ENCODE measurements around the gene SLC16A8. TPM values are rescaled to one million over a fixed set of nuclear protein-coding genes. Genes with fewer than 3 reads are reported as not detected.

SLC16A8 gene
- total RNA-seq, 1 donor = not detected

DNA sequence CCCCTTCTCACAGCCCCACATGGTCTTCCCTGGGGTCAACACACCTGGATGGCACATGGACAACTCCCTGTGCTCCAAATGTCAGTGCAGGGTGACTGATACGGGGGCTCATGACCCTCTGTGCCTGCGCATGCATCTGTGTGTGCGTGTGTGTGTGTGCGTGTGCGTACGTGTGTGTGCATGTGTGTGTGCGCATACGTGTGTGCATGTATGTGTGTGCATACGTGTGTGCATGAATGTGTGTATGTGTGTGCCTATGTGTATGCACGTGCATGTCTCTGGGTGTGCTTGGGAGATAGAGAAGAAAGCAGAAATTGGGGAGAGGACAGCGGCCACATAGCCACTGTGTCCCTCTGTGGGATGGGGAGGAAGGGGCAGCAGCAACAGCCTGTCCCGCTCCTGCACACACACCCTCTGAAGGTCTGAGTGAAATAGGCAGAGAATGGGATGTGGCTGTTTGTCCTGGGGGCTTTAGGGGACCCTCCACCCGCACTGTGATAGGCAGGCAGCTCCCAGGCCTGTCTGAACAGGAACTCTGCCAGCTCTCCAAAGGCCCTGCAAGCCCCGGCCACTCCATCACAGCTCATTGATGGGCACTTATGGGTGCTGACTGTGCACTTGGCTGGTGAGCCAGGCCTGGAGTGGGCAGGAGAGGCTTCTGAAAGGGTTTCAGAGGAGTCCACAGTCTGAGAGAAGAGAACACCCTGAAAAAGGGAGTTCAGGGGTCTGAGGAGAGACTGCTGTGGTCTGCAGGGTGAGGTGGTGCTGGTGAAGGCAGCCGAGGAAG is 55.4 kb downstream of the SLC16A8 start:
- peak; percentile 34 for DNase-seq (ENCODE audit: insufficient read length, low spot score, missing footprints)
- no peaks in the 10 kb centered on the region for H3K79me2 ChIP-seq (ENCODE audit: insufficient read depth, low read length)
- no peaks in the 10 kb centered on the region for H3K9me3 ChIP-seq (ENCODE audit: low read depth, low read length)
- no peaks in the 10 kb centered on the region for H4K20me1 ChIP-seq (ENCODE audit: insufficient read depth, low read length)
- no peak overlapping the region for H2AFZ ChIP-seq (ENCODE audit: low read length)
- H3K4me2 ChIP-seq (ENCODE audit: insufficient read depth, low read length) = no peak overlapping the region
- peaks cover 17% of the 10 kb centered on the region for H3K4me1 ChIP-seq (ENCODE audit: insufficient read depth, low read length)
- no peak overlapping the region for H3K4me3 ChIP-seq (ENCODE audit: insufficient read depth, low read length)
- TF ChIP-seq, protein P1, sequence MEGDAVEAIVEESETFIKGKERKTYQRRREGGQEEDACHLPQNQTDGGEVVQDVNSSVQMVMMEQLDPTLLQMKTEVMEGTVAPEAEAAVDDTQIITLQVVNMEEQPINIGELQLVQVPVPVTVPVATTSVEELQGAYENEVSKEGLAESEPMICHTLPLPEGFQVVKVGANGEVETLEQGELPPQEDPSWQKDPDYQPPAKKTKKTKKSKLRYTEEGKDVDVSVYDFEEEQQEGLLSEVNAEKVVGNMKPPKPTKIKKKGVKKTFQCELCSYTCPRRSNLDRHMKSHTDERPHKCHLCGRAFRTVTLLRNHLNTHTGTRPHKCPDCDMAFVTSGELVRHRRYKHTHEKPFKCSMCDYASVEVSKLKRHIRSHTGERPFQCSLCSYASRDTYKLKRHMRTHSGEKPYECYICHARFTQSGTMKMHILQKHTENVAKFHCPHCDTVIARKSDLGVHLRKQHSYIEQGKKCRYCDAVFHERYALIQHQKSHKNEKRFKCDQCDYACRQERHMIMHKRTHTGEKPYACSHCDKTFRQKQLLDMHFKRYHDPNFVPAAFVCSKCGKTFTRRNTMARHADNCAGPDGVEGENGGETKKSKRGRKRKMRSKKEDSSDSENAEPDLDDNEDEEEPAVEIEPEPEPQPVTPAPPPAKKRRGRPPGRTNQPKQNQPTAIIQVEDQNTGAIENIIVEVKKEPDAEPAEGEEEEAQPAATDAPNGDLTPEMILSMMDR (IDR thresholded peaks at IDR 0.05; ENCODE audit: extremely low read depth, low read depth, low read length) = no peak
- H3K27me3 ChIP-seq (ENCODE audit: insufficient read depth, low read length) = no peaks in the 10 kb centered on the region
- no peak overlapping the region for H3K27ac ChIP-seq (ENCODE audit: low read depth, low read length)
- H3K36me3 ChIP-seq (ENCODE audit: insufficient read depth, low read length) = no peaks in the 10 kb centered on the region

Other genes with a start within 250 kb of the SLC16A8 start
- gene ANKRD54, start 239.8 kb downstream of the SLC16A8 start, total RNA-seq = 20.6 and 23.9 TPM in 2 replicates
- gene EIF3L, start 234.8 kb downstream of the SLC16A8 start, total RNA-seq = 280 and 330 TPM in 2 replicates
- gene MICALL1, start 177.9 kb downstream of the SLC16A8 start, total RNA-seq = 29.5 and 36.9 TPM in 2 replicates
- gene C22orf23, start 130.6 kb downstream of the SLC16A8 start, total RNA-seq = 0.29 and 0.72 TPM in 2 replicates
- 14.8 and 18.6 TPM in 2 replicates for gene POLR2F, start 130.5 kb downstream of the SLC16A8 start, total RNA-seq
- not detected in 2 replicates for gene SOX10, start 99.6 kb downstream of the SLC16A8 start, total RNA-seq
- gene PICK1, start 26.8 kb downstream of the SLC16A8 start, total RNA-seq = 14.4 and 15.6 TPM in 2 replicates
- 0.88 and 1.1 TPM in 2 replicates for gene BAIAP2L2, start 26.5 kb upstream of the SLC16A8 start, total RNA-seq
- gene PLA2G6, start 97.6 kb upstream of the SLC16A8 start, total RNA-seq = 12.3 and 17.7 TPM in 2 replicates
- 16.5 and 22.4 TPM in 2 replicates for gene MAFF, start 117.8 kb upstream of the SLC16A8 start, total RNA-seq
- 29.8 and 30.0 TPM in 2 replicates for gene TMEM184B, start 188.8 kb upstream of the SLC16A8 start, total RNA-seq
- 142 and 152 TPM in 2 replicates for gene CSNK1E, start 233.2 kb upstream of the SLC16A8 start, total RNA-seq

Measured in osteoblast (primary cell).